Lower leg skin (tissue), 3 donors: ENCODE results near the gene WDR13.

Source experiments
- POLR2A ChIP-seq, 2 donors: fragments of 450-650 bp; IDR thresholded peaks; one replicate each; pipeline ENCODE4 v1.6.1; 2016 to 2017; ENCODE audit warnings: antibody characterized with exemption in 2 of 2, mild to moderate bottlenecking in 1 of 2, moderate library complexity in 1 of 2
- TF ChIP-seq, protein P1 (sequence below), 3 donors: fragments of 450-650 bp; IDR thresholded peaks; one replicate each; pipeline ENCODE4 v1.5.1; 2016; ENCODE audit warnings: antibody characterized with exemption in 3 of 3, mild to moderate bottlenecking in 3 of 3, moderate library complexity in 2 of 3

GRCh38 chrX:48636776-48637175, 39.5 kb downstream of the WDR13 start:
- TF ChIP-seq, protein P1, sequence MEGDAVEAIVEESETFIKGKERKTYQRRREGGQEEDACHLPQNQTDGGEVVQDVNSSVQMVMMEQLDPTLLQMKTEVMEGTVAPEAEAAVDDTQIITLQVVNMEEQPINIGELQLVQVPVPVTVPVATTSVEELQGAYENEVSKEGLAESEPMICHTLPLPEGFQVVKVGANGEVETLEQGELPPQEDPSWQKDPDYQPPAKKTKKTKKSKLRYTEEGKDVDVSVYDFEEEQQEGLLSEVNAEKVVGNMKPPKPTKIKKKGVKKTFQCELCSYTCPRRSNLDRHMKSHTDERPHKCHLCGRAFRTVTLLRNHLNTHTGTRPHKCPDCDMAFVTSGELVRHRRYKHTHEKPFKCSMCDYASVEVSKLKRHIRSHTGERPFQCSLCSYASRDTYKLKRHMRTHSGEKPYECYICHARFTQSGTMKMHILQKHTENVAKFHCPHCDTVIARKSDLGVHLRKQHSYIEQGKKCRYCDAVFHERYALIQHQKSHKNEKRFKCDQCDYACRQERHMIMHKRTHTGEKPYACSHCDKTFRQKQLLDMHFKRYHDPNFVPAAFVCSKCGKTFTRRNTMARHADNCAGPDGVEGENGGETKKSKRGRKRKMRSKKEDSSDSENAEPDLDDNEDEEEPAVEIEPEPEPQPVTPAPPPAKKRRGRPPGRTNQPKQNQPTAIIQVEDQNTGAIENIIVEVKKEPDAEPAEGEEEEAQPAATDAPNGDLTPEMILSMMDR (IDR thresholded peaks at IDR 0.05): no peak
- TF ChIP-seq POLR2A (IDR thresholded peaks at IDR 0.05): no peak
